ENCODE measurements around the gene KRTAP17-1.
"Not testable (repeated sequence)": the region's sequence is repeated elsewhere in the genome, so short reads cannot be mapped to it uniquely, and the experiment has no call there.

The KRTAP17-1 gene, protein sequence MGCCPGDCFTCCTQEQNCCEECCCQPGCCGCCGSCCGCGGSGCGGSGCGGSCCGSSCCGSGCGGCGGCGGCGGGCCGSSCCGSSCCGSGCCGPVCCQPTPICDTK

GRCh38 chr17:41315204-41315794 is at the start of gene KRTAP17-1:
Gene KRTAP17-1, minus strand, starts transcription at chr17:41315710. Its CDS starts 60 bp downstream, at chr17:41315650.
- Histone ChIP-seq H3K4me1 (ENCODE audit: control insufficient read depth in 1 of 2, insufficient read depth in 2 of 2, low read length in 2 of 2) (no peaks in the 10 kb centered on the region), H3K9me3 (ENCODE audit: control insufficient read depth in 1 of 2, low read length in 2 of 2) (peaks cover 0 to 2% of the 10 kb centered on the region in 2 donors), H3K27ac (ENCODE audit: low read depth, low read length) (no peak within 1 kb of the TSS), H3K4me3 (ENCODE audit: low read depth in 1 of 2, low read length in 2 of 2) (no peak within 1 kb of the TSS), H3K36me3 (ENCODE audit: control insufficient read depth in 1 of 2, insufficient read depth in 2 of 2, low read length in 2 of 2) (no peaks in the 10 kb centered on the region), H3K9ac (ENCODE audit: low read depth in 1 of 2, low read length in 2 of 2) (no peak within 1 kb of the TSS), H3K27me3 (ENCODE audit: control insufficient read depth in 1 of 2, insufficient read depth in 2 of 2, low read length in 2 of 2) (no peaks in the 10 kb centered on the region)

DNA sequence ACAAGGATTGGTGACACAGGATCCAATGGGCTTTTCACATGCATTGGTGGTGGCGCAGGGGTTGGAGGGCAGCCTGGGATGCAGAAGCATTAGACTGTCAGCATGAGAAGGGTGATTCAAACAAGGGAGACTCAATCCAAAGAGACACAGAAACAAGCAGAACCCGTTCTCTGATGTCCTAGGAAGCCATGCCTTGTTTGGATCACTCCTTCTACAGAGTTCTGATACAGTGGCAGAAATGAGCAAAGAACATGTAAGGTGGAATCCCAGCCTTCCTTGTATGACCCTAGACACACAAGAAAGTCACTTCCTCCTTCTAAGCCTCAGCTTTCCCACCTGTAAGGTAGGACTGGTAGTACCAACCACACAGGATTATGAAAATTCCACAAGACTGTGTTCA is 48.4 kb upstream of the KRTAP17-1 start:
- Histone ChIP-seq H3K4me1 (ENCODE audit: control insufficient read depth in 1 of 2, insufficient read depth in 2 of 2, low read length in 2 of 2) (no peaks in the 10 kb centered on the region), H3K36me3 (ENCODE audit: control insufficient read depth in 1 of 2, insufficient read depth in 2 of 2, low read length in 2 of 2) (no peaks in the 10 kb centered on the region), H3K27ac (ENCODE audit: low read depth, low read length) (no peak overlapping the region), H3K27me3 (ENCODE audit: control insufficient read depth in 1 of 2, insufficient read depth in 2 of 2, low read length in 2 of 2) (peaks cover 0 to 3% of the 10 kb centered on the region in 2 donors), H3K9ac (ENCODE audit: low read depth in 1 of 2, low read length in 2 of 2) (no peak overlapping the region), H3K4me3 (ENCODE audit: low read depth in 1 of 2, low read length in 2 of 2) (no peak overlapping the region), H3K9me3 (ENCODE audit: control insufficient read depth in 1 of 2, low read length in 2 of 2) (no peaks in the 10 kb centered on the region)

GRCh38 chr17:41360296-41360995 is 44.9 kb upstream of the KRTAP17-1 start:
- no peak overlapping the region for H3K9ac ChIP-seq (ENCODE audit: low read depth in 1 of 2, low read length in 2 of 2)
- H3K4me1 ChIP-seq (ENCODE audit: control insufficient read depth in 1 of 2, insufficient read depth in 2 of 2, low read length in 2 of 2), result no peaks in the 10 kb centered on the region
- peaks cover 0 to 3% of the 10 kb centered on the region in 2 donors for H3K27me3 ChIP-seq (ENCODE audit: control insufficient read depth in 1 of 2, insufficient read depth in 2 of 2, low read length in 2 of 2)
- no peaks in the 10 kb centered on the region for H3K9me3 ChIP-seq (ENCODE audit: control insufficient read depth in 1 of 2, low read length in 2 of 2)
- H3K36me3 ChIP-seq (ENCODE audit: control insufficient read depth in 1 of 2, insufficient read depth in 2 of 2, low read length in 2 of 2), result no peaks in the 10 kb centered on the region
- H3K4me3 ChIP-seq (ENCODE audit: low read depth in 1 of 2, low read length in 2 of 2), result no peak overlapping the region
- no peak overlapping the region for H3K27ac ChIP-seq (ENCODE audit: low read depth, low read length)

DNA sequence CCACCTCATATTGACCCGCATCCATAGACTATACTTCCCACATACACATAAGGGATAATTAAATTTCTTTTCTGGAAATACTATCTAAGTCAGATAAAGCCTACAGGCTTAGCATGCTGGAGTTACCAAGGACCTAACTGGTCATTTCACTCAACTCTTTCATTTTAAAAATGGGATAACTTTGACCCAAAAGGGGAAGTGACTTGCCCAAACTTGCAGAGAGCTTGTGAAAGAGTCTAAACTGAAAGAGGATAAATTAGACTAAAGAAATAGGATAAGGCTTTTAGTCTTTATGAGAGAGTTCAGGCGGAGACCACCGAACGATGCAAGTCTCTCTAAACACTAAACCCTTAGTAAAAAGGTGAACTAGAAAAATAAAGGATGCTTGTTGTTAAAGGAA is 39.0 kb upstream of the KRTAP17-1 start:
- H3K4me1 ChIP-seq (ENCODE audit: control insufficient read depth in 1 of 2, insufficient read depth in 2 of 2, low read length in 2 of 2), result no peaks in the 10 kb centered on the region
- peaks cover 0 to 9% of the 10 kb centered on the region in 2 donors for H3K27me3 ChIP-seq (ENCODE audit: control insufficient read depth in 1 of 2, insufficient read depth in 2 of 2, low read length in 2 of 2)
- no peak overlapping the region for H3K27ac ChIP-seq (ENCODE audit: low read depth, low read length)

DNA sequence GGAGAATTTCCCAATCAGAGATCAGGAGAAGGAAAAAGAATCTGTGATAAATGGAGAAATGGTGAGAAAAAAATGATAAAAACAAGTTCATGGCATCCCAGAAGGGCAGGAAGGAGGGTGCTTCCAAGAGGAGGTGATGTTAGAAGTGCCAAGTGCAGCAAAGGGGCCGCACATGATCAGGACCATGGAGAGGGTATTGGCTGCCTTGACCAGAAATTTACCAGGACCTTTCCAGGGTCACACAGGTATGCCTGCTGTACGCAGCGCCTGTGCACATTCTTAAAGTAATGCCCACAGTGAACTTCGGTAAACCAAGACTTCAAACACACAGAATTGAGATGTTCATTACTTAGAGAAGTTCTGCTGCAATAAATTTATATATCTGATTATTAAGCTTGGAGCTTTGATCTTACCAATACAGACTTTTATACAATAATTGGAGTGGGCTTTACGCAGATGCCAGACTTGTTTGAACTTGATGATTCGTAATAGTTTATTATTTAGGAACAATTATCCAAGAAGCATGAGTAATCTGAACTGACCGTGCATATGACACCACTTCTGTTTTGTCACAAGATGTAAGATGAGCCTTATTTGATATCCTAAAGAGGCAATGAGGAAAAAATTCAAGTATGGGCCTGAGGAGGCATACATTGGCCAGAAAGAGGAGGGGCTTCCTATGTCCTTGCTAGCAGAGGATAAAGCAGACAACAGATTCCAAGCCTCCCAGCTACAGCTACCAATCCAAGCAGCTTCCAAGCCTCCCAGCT is 37.3 kb upstream of the KRTAP17-1 start:
- Histone ChIP-seq H3K9ac (ENCODE audit: low read depth in 1 of 2, low read length in 2 of 2) (no peak overlapping the region), H3K27me3 (ENCODE audit: control insufficient read depth in 1 of 2, insufficient read depth in 2 of 2, low read length in 2 of 2) (peaks cover 0 to 9% of the 10 kb centered on the region in 2 donors), H3K9me3 (ENCODE audit: control insufficient read depth in 1 of 2, low read length in 2 of 2) (no peaks in the 10 kb centered on the region), H3K4me3 (ENCODE audit: low read depth in 1 of 2, low read length in 2 of 2) (no peak overlapping the region), H3K4me1 (ENCODE audit: control insufficient read depth in 1 of 2, insufficient read depth in 2 of 2, low read length in 2 of 2) (no peaks in the 10 kb centered on the region), H3K27ac (ENCODE audit: low read depth, low read length) (no peak overlapping the region), H3K36me3 (ENCODE audit: control insufficient read depth in 1 of 2, insufficient read depth in 2 of 2, low read length in 2 of 2) (no peaks in the 10 kb centered on the region)

More for the DNA sequence above, 39.0 kb upstream of the KRTAP17-1 start:
- Histone ChIP-seq H3K9ac (ENCODE audit: low read depth in 1 of 2, low read length in 2 of 2) (no peak overlapping the region), H3K4me3 (ENCODE audit: low read depth in 1 of 2, low read length in 2 of 2) (no peak overlapping the region), H3K36me3 (ENCODE audit: control insufficient read depth in 1 of 2, insufficient read depth in 2 of 2, low read length in 2 of 2) (no peaks in the 10 kb centered on the region), H3K9me3 (ENCODE audit: control insufficient read depth in 1 of 2, low read length in 2 of 2) (no peaks in the 10 kb centered on the region)

DNA sequence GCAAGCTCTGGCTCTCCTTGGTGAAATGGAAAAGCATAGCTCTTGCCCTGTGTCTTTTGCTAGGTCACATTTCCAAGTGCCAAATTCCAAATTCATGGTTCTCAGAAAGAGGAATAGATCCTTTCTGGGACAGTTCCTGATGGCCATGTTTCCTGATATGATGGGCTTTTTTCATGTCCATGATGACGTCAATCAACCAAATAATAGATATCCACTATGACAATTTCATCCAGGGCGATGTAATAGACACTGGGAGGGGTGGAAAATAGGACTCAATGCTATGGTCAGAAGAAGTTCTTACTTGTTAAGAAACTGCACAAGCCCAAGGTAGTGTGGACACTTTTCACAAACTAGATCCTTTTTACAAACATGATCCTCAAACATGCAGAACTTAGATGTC is 35.7 kb upstream of the KRTAP17-1 start:
- no peaks in the 10 kb centered on the region for H3K36me3 ChIP-seq (ENCODE audit: control insufficient read depth in 1 of 2, insufficient read depth in 2 of 2, low read length in 2 of 2)
- no peaks in the 10 kb centered on the region for H3K4me1 ChIP-seq (ENCODE audit: control insufficient read depth in 1 of 2, insufficient read depth in 2 of 2, low read length in 2 of 2)
- no peaks in the 10 kb centered on the region for H3K9me3 ChIP-seq (ENCODE audit: control insufficient read depth in 1 of 2, low read length in 2 of 2)
- H3K9ac ChIP-seq (ENCODE audit: low read depth in 1 of 2, low read length in 2 of 2), result no peak overlapping the region
- no peak overlapping the region for H3K27ac ChIP-seq (ENCODE audit: low read depth, low read length)
- H3K27me3 ChIP-seq (ENCODE audit: control insufficient read depth in 1 of 2, insufficient read depth in 2 of 2, low read length in 2 of 2), result peaks cover 0 to 9% of the 10 kb centered on the region in 2 donors
- no peak overlapping the region for H3K4me3 ChIP-seq (ENCODE audit: low read depth in 1 of 2, low read length in 2 of 2)

GRCh38 chr17:41350381-41350878 is 34.9 kb upstream of the KRTAP17-1 start, which contains the start of gene KRT33A:
Gene KRT33A, minus strand, starts transcription at chr17:41350828. Its CDS starts 61 bp downstream, at chr17:41350767.
- not testable (repeated sequence) for H3K36me3 ChIP-seq (ENCODE audit: control insufficient read depth in 1 of 2, insufficient read depth in 2 of 2, low read length in 2 of 2); H3K9me3 ChIP-seq (ENCODE audit: control insufficient read depth in 1 of 2, low read length in 2 of 2); H3K9ac ChIP-seq (ENCODE audit: low read depth in 1 of 2, low read length in 2 of 2); H3K4me1 ChIP-seq (ENCODE audit: control insufficient read depth in 1 of 2, insufficient read depth in 2 of 2, low read length in 2 of 2); H3K27ac ChIP-seq (ENCODE audit: low read depth, low read length); H3K4me3 ChIP-seq (ENCODE audit: low read depth in 1 of 2, low read length in 2 of 2); H3K27me3 ChIP-seq (ENCODE audit: control insufficient read depth in 1 of 2, insufficient read depth in 2 of 2, low read length in 2 of 2)

- no peak overlapping the region for H3K4me3 ChIP-seq (ENCODE audit: low read depth in 1 of 2, low read length in 2 of 2)
- no peaks in the 10 kb centered on the region for H3K4me1 ChIP-seq (ENCODE audit: control insufficient read depth in 1 of 2, insufficient read depth in 2 of 2, low read length in 2 of 2)
- H3K27ac ChIP-seq (ENCODE audit: low read depth, low read length), result no peak overlapping the region
- no peak overlapping the region for H3K9ac ChIP-seq (ENCODE audit: low read depth in 1 of 2, low read length in 2 of 2)
- H3K36me3 ChIP-seq (ENCODE audit: control insufficient read depth in 1 of 2, insufficient read depth in 2 of 2, low read length in 2 of 2), result no peaks in the 10 kb centered on the region
- H3K9me3 ChIP-seq (ENCODE audit: control insufficient read depth in 1 of 2, low read length in 2 of 2), result no peaks in the 10 kb centered on the region
- H3K27me3 ChIP-seq (ENCODE audit: control insufficient read depth in 1 of 2, insufficient read depth in 2 of 2, low read length in 2 of 2), result peaks cover 0 to 3% of the 10 kb centered on the region in 2 donors
These were observed 32.6 kb upstream of the KRTAP17-1 start for GRCh38 chr17:41347869-41348760.

DNA sequence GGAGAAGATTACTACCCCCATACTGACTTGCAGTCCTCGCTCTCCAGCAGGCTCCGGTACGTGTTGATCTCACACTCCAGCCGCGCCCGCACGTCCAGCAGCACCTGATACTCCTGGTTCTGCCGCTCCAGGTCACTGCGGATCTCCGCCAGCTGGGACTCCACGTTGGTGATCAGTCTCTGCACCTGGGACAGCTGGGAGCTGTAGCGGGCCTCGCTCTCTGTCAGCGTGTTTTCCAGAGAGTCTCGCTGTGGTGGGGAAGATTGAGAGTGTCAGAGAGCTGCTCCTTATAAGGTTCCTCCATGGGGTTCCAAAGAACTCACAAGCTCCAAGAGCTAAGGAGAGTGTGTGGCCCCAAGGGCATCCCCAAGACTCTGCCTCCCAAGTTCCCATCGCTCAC is 30.9 kb upstream of the KRTAP17-1 start:
- not testable (repeated sequence) for H3K27ac ChIP-seq (ENCODE audit: low read depth, low read length); H3K9me3 ChIP-seq (ENCODE audit: control insufficient read depth in 1 of 2, low read length in 2 of 2); H3K4me1 ChIP-seq (ENCODE audit: control insufficient read depth in 1 of 2, insufficient read depth in 2 of 2, low read length in 2 of 2)

More for the DNA sequence above, 30.9 kb upstream of the KRTAP17-1 start:
- H3K27me3 ChIP-seq (ENCODE audit: control insufficient read depth in 1 of 2, insufficient read depth in 2 of 2, low read length in 2 of 2); H3K9ac ChIP-seq (ENCODE audit: low read depth in 1 of 2, low read length in 2 of 2); H3K4me3 ChIP-seq (ENCODE audit: low read depth in 1 of 2, low read length in 2 of 2); H3K36me3 ChIP-seq (ENCODE audit: control insufficient read depth in 1 of 2, insufficient read depth in 2 of 2, low read length in 2 of 2): not testable (repeated sequence)

All from duodenal mucosa (tissue), 2 donors.